Loucy (cell line): ENCODE data around the gene MACO1.
"Not testable (repeated sequence)": the region's sequence is repeated elsewhere in the genome, so short reads cannot be mapped to it uniquely, and the experiment has no call there.

Experiments used
- H2AFZ ChIP-seq: fragments of 200-600 bp; sonication (generic); 2 replicates; pipeline ENCODE4 v1.6.0; 2016; ENCODE audit warnings: antibody characterized with exemption, mild to moderate bottlenecking, low read length, moderate library complexity
- H3F3A ChIP-seq: fragments of 200-600 bp; 2 replicates; pipeline ENCODE4 v1.6.0; 2016; ENCODE audit warnings: antibody characterized with exemption, low read depth, mild to moderate bottlenecking
- H3K27me3 ChIP-seq: fragments of 200-600 bp; sonication (generic); 2 replicates; pipeline ENCODE4 v1.6.1; 2014; ENCODE audit warnings: low read length, mild to moderate bottlenecking; ENCODE audit not compliant: insufficient read depth, poor library complexity, severe bottlenecking
- H3K36me3 ChIP-seq: fragments of 200-600 bp; sonication (generic); 2 replicates; pipeline ENCODE4 v1.6.1; 2016; ENCODE audit warnings: low read length; ENCODE audit not compliant: insufficient read depth
- H3K4me1 ChIP-seq: fragments of 200-600 bp; sonication (generic); 2 replicates; pipeline ENCODE4 v1.5.1; 2014; ENCODE audit warnings: low read length, mild to moderate bottlenecking; ENCODE audit not compliant: insufficient read depth, poor library complexity, severe bottlenecking
- H3K4me2 ChIP-seq: fragments of 200-600 bp; sonication (generic); 2 replicates; pipeline ENCODE4 v1.6.0; 2014; ENCODE audit warnings: antibody characterized with exemption, low read length, low read depth, mild to moderate bottlenecking; ENCODE audit not compliant: poor library complexity, severe bottlenecking
- H3K4me3 ChIP-seq: fragments of 200-600 bp; sonication (generic); 2 replicates; pipeline ENCODE4 v1.5.1; 2014; ENCODE audit warnings: low read length, mild to moderate bottlenecking, mixed read lengths; ENCODE audit not compliant: poor library complexity, severe bottlenecking
- H3K79me2 ChIP-seq: fragments of 200-600 bp; sonication (generic); 2 replicates; pipeline ENCODE4 v1.6.1; 2014; ENCODE audit warnings: low read length; ENCODE audit not compliant: insufficient read depth
- H3K9ac ChIP-seq: fragments of 200-600 bp; sonication (generic); 2 replicates; pipeline ENCODE4 v1.6.0; 2014; ENCODE audit warnings: mild to moderate bottlenecking, low read depth, low read length, moderate library complexity; ENCODE audit not compliant: poor library complexity, severe bottlenecking
- H3K9me2 ChIP-seq: fragments of 200-600 bp; sonication (generic); replicated peaks from 2 replicates; pipeline ENCODE4 v1.6.1; 2016; ENCODE audit warnings: low read depth, low read length, mixed read lengths
- H3K9me3 ChIP-seq: fragments of 200-600 bp; sonication (generic); 2 replicates; pipeline ENCODE4 v1.6.1; 2014; ENCODE audit warnings: mild to moderate bottlenecking, antibody characterized with exemption, low read length, low read depth; ENCODE audit not compliant: insufficient read depth
- H4K20me1 ChIP-seq: fragments of 200-600 bp; sonication (generic); 2 replicates; pipeline ENCODE4 v1.6.0; 2014; ENCODE audit warnings: antibody characterized with exemption, low read length, mild to moderate bottlenecking; ENCODE audit not compliant: insufficient read depth, poor library complexity, severe bottlenecking
- TF ChIP-seq, protein P1 (sequence below): fragments of 200-600 bp; sonication (generic); conservative IDR thresholded peaks from 2 replicates; pipeline ENCODE4 v1.5.1; 2014; ENCODE audit warnings: mild to moderate bottlenecking, antibody characterized with exemption, low read length

MACO1 gene

DNA sequence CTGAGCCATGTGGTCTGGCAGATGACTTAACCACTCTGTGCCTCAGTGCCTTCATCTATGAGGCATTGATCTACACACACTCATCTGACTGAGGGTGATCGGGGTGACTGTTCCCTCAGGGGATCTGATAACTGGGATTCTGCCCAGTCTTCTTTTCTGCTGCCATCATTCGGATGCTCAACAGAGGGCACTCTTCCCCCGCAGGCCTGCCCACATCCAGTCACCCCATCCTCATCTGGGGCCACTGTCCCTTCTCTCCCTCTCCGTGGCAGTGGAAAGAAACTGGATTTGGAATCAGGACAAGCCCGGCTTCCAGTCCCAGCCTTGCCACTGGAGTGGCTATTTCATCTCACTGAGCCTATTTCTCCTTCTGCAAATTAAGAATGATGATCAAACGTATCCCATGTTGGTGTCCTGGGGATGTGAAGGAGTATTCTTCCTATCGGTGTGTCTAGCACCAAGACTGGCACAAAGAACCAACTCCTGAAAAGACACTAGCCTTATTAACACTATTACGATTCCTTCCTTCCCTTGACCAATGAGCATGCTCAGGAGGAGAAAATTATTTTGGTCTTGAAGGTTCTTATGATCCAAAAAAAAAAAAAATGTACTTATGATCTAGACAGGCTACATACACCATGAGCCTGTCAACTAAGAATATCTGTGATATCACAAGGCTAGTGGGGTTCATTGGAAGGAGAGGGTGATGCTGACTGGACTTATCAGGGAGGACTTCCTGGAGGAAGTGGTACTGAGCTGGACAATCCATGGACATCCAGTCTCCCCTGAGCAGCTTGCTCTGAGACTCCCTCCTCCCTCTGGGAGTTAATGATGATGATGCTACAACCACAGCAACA, 27.5 kb upstream of the MACO1 start:
- H3K9me2 ChIP-seq, H3K4me2 ChIP-seq, H3K9ac ChIP-seq, H2AFZ ChIP-seq, H3K9me3 ChIP-seq, H3K27me3 ChIP-seq, H3K79me2 ChIP-seq, H4K20me1 ChIP-seq, H3F3A ChIP-seq, H3K36me3 ChIP-seq, H3K4me3 ChIP-seq, H3K4me1 ChIP-seq: not testable (repeated sequence)
- TF ChIP-seq, protein P1, sequence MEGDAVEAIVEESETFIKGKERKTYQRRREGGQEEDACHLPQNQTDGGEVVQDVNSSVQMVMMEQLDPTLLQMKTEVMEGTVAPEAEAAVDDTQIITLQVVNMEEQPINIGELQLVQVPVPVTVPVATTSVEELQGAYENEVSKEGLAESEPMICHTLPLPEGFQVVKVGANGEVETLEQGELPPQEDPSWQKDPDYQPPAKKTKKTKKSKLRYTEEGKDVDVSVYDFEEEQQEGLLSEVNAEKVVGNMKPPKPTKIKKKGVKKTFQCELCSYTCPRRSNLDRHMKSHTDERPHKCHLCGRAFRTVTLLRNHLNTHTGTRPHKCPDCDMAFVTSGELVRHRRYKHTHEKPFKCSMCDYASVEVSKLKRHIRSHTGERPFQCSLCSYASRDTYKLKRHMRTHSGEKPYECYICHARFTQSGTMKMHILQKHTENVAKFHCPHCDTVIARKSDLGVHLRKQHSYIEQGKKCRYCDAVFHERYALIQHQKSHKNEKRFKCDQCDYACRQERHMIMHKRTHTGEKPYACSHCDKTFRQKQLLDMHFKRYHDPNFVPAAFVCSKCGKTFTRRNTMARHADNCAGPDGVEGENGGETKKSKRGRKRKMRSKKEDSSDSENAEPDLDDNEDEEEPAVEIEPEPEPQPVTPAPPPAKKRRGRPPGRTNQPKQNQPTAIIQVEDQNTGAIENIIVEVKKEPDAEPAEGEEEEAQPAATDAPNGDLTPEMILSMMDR: peak; percentile 31

DNA sequence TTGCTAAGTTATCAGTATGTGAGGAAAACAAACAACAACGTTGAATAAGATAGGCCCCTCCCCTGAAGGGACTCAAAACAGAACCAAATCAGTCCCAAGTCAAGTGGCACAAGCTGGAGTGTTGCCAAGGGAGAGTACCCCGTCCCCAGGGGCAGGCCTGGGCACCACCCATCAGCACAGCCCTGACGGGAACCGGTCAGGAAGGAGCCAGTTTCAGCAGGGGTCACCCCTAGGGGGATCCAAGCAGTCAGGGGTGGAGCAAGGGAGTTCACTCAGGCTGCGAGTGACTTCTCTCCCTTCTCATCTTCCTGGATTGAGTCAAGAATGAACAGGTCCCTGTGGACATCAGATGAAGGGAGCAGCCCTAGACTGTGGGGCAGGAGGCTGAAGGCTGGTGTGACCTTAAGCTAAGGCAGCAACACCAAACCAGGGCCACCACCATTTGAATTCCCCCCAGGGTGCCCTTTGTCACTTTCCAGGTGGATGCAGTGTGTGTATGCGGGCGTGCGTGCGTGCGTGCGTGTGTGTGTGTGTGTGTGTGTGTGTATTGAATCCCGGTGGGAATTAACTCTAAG, 24.9 kb upstream of the MACO1 start:
- not testable (repeated sequence) for H3K79me2 ChIP-seq, H3K4me3 ChIP-seq, H3K36me3 ChIP-seq, H3K4me2 ChIP-seq, H3K27me3 ChIP-seq, H3K9ac ChIP-seq, H3K9me3 ChIP-seq, H4K20me1 ChIP-seq, H3K4me1 ChIP-seq, H3F3A ChIP-seq, H2AFZ ChIP-seq, H3K9me2 ChIP-seq

DNA sequence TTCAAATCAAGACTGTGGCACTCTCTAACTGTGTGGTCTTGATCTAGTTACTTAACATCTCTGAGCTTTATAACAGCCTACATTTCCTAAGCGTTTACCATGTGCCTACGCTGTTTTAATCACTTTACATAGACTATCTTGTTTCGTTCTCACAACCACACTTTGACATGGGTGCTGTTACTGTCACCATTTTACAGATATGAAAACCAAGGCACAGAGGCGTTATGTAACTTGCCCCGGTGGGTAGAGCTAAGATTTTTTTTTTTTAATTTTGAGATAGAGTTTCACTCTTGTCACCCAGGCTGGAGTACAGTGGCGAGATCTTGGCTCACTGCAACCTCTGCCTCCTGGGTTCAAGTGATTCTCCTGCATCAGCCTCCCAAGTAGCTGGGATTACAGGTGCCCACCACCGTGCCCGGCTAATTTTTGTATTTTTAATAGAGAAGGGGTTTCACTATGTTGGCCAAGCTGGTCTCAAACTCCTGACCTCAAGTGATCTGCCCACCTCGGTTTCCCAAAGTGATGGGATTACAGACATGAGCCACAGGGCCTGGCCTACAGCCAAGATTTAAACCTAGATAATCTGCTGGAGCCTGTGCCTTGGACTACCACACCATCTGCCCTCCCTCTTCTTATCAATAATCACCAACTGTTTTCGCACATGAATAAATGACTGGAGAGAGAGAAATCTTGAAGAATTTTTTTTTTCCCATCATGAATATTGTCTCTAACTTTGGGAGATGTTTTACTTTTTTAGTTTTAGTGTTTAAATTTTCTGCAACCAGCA, 20.9 kb upstream of the MACO1 start:
- H3K79me2 ChIP-seq, H3K9me3 ChIP-seq, H3K27me3 ChIP-seq, H3K4me1 ChIP-seq, H2AFZ ChIP-seq, H3K9ac ChIP-seq, H3K9me2 ChIP-seq, H3K4me2 ChIP-seq, H3F3A ChIP-seq, H3K36me3 ChIP-seq, H3K4me3 ChIP-seq, H4K20me1 ChIP-seq: not testable (repeated sequence)

DNA sequence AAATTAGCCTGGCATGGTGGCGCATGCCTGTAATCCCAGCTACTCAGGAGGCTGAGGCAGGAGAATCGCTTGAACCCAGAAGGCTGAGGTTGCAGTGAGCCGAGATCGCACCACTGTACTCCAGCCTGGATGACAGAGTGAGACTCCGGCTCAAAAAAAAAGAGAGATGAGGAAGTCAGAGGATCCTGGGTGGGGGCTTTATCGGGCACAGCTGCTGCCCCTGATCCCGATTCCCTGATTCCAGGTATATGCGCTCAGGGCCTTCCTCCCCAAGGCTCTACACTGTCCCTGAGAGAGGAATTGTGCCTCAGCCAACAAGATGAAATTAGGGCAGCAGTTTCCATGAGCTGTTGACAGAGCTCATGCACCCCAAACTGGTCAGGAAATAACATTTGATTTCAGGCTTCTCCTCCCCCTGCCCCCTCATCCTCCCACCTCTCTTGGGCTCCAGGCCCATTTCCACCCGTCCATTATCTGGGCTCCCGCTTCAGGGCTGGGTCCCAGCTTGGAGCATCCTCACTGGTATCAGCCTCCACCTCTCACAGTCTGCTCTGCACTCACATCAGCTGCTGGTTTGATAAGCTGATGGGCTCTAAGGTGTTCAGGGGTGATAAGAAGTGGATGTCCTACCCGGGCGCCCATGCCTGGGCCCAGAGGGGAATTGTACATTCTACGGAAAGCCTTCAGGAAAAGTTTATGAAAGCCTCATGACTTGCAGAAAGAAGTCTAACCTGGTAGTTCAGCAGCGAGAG, 17.6 kb upstream of the MACO1 start:
- H3K27me3 ChIP-seq, H3K4me3 ChIP-seq, H2AFZ ChIP-seq, H3F3A ChIP-seq, H3K4me2 ChIP-seq, H3K4me1 ChIP-seq, H3K36me3 ChIP-seq, H3K9ac ChIP-seq, H3K9me3 ChIP-seq, H3K79me2 ChIP-seq, H4K20me1 ChIP-seq, H3K9me2 ChIP-seq: not testable (repeated sequence)

DNA sequence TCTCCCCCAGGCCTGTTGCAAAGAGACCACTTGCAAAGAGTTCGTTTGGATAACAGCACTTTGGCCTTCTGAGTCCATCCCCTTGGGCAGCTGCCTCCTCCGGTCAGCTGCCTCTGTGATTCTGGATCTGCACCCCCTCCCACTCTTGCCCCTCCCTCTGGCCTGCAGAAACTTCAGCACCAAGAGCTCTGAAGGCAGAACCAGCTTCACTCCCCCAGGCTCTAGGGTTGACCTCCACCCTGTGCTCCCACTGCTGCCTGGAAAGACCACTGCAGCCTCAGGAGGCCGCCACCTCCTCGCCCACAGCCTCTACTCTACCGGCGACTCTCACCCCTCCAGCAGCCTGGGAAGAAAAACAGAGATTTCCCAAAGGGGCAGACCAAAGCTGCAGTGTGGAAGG, 16.5 kb upstream of the MACO1 start:
- not testable (repeated sequence) for H3K36me3 ChIP-seq, H3K9me3 ChIP-seq, H3K9me2 ChIP-seq, H3K4me3 ChIP-seq, H3F3A ChIP-seq, H3K4me2 ChIP-seq, H3K4me1 ChIP-seq, H2AFZ ChIP-seq, H4K20me1 ChIP-seq, H3K9ac ChIP-seq, H3K79me2 ChIP-seq, H3K27me3 ChIP-seq

DNA sequence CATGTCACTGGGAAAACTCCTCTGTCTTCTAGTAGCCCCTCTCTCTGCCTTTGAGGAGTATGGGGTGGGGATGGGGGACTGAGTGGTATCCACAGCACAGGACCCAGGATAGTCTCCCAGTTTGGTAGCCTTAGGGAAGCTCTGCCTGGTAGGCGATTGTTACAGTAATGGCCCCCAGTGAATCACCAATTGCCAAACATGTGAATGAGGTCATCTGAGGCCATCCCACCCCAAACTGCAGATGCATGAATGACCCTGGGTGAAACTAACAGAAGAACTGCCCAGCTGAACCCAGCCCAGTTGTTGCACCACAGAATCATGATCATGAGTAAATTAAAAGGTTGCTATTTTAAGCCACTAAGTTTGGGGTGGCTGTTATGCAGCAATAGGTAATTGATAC, 16.1 kb upstream of the MACO1 start:
- H3K9me2 ChIP-seq, H2AFZ ChIP-seq, H3K79me2 ChIP-seq, H3K4me3 ChIP-seq, H3K9ac ChIP-seq, H3K9me3 ChIP-seq, H4K20me1 ChIP-seq, H3F3A ChIP-seq, H3K36me3 ChIP-seq, H3K27me3 ChIP-seq, H3K4me2 ChIP-seq, H3K4me1 ChIP-seq: not testable (repeated sequence)
